Measurements from ENCODE around the gene APEX1.
"Not testable (repeated sequence)": the region's sequence is repeated elsewhere in the genome, so short reads cannot be mapped to it uniquely, and the experiment has no call there.

APEX1 gene

GRCh38 chr14:20478894-20479293 is 23.9 kb downstream of the APEX1 start:
- no peak for DNase-seq

DNA sequence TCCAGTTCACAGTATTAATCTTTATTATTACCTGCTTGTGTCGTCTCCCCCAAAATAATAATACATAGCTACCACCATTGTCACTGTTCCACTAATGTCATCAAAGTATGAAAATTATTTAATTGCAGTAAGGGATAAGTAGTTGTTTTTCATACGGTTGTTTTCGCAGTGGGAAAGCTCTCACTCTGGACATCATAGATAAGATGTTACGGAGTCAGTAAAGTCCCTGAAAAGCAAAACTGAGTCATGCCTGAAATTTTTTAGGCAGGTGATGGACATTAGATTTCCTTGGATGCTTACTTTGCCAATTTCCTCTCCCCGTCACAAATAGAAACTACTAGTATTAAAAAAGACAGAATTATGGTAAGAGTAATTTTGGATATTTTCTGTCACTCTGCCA is 27.4 kb downstream of the APEX1 start:
- DNase-seq: no peak

DNA sequence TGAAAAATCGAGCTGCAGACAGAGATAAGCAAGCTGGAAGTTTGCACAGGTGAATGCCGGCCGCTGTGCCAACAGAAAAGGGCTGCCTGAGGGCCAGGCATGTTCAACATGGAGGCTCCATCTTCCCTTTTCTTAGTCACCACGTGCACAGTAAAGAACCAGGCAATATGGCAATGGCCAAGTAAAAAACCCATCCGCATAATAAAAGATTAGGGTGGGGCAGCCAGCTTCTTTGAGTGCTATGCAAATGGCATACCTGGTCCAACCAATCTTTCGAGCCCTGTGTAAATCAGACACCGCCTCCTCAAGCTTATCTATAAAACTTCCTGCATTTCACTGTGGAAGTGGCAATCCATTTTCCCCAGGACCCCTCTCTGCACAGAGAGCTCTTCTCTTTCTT is 30.9 kb downstream of the APEX1 start:
- no peak for DNase-seq

- DNase-seq: no peak
Observed at GRCh38 chr14:20486684-20487395, 31.8 kb downstream of the APEX1 start.

- DNase-seq: no peak
Observed at GRCh38 chr14:20487396-20487725, 32.3 kb downstream of the APEX1 start.

DNA sequence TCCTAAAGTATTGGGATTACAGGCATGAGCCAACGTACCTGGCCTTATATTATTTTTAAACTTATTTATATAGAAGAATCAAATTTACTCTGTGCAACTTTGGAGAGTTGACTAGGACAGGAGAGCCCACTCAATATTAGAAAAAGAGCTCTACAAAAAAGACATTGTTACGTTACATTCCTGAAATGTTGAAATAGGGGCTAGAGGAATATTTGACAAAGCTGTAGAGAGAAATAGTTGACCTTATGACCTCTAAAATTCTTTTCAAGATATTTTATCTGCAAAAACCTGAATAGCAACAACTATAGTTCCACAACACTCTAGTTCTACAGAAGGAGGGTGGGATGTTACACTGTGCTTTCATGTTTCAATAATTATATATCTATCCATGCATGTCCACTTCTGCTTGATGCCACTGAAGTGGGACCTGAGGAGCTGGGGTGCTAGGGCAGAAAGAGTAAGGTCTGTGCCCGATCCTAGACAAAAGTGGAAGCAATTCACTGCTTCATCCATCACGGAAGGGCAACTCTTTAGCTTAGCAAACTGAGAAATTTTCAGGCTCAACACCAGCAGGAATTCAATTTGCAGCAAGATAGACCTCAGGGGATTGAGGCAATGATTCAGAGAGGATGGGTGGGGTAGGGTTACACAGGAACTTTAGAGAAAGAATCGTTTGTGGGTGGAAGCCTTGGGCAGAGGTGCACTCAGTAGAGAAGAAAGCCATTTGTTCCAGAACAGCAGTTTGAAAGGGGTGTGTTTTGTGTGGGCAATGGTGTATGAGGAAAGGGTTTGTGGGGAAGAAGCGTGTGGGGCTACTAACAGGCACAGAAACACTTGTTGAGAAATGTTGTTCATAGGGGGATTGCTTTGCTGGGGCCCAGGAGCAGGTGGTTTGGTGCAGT is 34.3 kb downstream of the APEX1 start:
- DNase-seq: peak; percentile 37

GRCh38 chr14:20490563-20490962 is 35.5 kb downstream of the APEX1 start:
- DNase-seq: no peak

DNA sequence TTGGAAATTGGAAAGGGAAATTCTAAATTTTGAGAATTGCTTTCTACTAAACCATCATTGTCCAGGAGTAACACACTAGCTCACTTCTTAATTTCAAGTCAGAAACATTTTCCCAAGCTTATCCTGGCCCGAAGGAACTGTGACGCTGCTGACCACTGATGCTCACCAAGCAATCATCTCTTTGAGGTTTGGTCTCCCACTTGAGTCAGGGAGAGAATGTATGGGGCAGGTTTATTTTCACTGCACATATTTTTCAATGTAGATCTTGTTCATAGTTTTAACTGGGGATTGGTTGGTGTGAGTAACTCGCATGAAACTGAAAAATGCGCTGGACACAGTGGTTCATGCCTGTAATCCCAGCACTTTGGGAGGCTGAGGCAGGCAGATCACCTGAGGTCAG is 37.5 kb downstream of the APEX1 start:
- DNase-seq: no peak

DNA sequence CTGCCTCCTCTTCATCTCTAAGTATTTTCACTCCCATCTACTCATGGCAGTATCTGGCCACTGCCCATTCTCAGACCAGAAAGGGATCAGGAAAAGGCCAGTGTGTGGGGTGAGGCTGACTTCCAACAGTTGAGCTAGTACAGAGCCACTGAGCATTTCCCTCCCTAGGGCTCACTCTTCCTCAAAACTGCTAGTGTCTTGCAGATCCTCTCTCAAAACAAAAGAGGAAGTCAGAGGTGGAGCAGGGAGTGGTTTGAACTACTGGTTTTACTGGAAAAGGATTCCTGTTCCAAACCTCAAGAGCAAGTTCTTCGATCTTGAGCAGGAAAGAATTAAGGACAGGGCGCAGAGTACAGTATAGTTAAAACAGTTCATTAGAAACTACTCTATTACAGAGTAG is 38.6 kb downstream of the APEX1 start:
- peak; percentile 80 for DNase-seq

GRCh38 chr14:20494935-20495766 is 40.1 kb downstream of the APEX1 start:
- peak; percentile 85 for DNase-seq

DNA sequence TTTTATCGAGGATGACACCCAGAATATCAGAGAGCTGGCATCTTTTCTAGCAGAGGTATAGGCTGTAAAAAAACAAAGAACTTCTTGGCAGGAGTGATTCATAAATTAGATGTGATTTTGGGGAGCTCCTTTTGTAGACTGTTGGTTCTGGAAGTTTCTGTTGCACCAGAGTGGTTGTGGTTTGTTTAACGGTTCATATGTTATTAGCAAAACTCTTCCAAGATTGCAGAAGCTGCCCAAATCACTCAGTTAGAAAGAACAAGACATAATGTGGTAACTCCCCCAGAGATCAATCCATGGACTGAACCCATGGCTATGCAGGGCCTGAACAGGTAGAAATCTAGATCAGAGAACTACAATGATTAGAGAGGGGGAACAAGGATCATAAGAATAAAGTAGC is 43.6 kb downstream of the APEX1 start:
- DNase-seq: no peak

DNA sequence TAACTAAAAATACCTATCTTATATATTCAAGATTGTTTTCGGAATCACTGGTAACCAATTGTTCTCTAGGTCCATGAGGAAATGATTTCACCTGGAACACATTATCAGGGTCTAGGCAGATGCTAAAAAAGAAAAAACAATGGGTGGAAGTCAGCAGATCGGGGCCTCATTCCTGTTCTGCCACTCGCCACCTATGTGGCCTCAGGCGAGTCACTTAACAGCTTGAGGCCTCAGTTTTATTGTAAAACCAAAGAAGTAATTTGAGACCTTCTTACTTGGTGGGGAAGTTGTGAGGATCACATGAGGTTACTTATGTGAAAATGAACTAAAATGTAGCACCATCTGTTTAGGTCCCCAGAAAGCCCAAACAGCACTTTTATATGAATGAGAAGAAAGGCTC is 44.1 kb downstream of the APEX1 start:
- DNase-seq: no peak

DNA sequence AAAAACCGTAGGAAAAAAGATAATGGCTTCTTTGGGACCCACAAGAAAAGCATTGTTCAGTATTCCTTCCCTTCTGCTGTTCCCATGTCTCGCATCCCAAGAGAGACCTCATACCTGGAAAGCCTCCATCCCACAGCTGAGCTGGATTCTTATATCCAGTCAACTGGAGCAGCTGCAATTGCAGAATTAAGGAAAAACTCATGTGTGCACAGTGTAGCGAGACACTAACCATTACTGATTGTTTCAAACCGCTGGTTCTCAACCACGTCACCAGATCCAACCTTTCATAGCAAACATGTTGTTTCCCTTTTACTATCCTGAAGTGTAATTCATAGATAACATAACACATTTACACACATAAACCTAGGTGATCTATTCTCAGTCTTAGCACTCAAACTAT is 44.9 kb downstream of the APEX1 start:
- no peak for DNase-seq

- no peak for DNase-seq
Observed at GRCh38 chr14:20501346-20501745, 46.3 kb downstream of the APEX1 start.

DNA sequence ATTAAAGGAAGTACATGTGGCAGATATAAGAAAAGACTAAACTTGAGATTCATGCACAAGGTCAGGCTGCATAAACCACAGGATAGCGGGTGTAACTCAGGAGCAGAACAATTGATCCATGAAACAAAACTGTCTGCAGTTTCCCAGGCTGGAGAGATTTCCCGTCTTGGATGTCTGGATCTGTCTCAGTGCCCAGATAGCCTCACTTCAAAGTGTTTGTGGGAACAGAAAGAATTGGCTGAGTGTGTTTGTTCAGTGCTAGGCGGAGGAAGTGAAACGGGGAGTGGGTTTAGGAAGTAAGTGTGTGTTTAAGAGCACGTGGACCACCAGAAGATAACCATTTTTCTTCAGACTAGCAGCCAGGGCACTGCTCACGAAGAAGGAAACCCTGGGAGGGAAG is 48.9 kb downstream of the APEX1 start:
- peak; percentile 40 for DNase-seq

GRCh38 chr14:20506276-20506675 is 51.2 kb downstream of the APEX1 start:
- not testable (repeated sequence) for DNase-seq

GRCh38 chr14:20506752-20507151 is 51.7 kb downstream of the APEX1 start:
- not testable (repeated sequence) for DNase-seq
